Mesenchymal stem cell (in vitro differentiated cells and primary cell): Measurements from ENCODE around the gene HOXC9.

Experiments
- DNase-seq: peaks from one replicate; pipeline ENCODE4 v3.0.0-alpha.2; 2013
- H2AFZ ChIP-seq: one replicate; pipeline ENCODE4 v1.6.1; 2013; ENCODE audit warnings: low read depth, mild to moderate bottlenecking, control low read depth, inconsistent platforms, low read length, moderate library complexity
- H2AK5ac ChIP-seq: 2 replicates; pipeline ENCODE4 v1.6.1; 2013; ENCODE audit warnings: low read length, moderate library complexity, mild to moderate bottlenecking, inconsistent platforms; ENCODE audit not compliant: severe bottlenecking
- H2BK120ac ChIP-seq: one replicate; pipeline ENCODE4 v1.6.1; 2013; ENCODE audit warnings: low read depth, mild to moderate bottlenecking, inconsistent platforms, low read length, moderate library complexity
- H2BK12ac ChIP-seq, 2 experiments: one replicate each; pipeline ENCODE4 v1.6.1; 2013; ENCODE audit warnings: inconsistent platforms in 2 of 2, low read length in 2 of 2, mild to moderate bottlenecking in 2 of 2, moderate library complexity in 2 of 2, control low read depth in 1 of 2
- H2BK15ac ChIP-seq: one replicate; pipeline ENCODE4 v1.6.1; 2013; ENCODE audit warnings: mild to moderate bottlenecking, low read depth, inconsistent platforms; ENCODE audit not compliant: poor library complexity, severe bottlenecking
- H2BK5ac ChIP-seq: 2 replicates; pipeline ENCODE4 v1.6.1; 2013; ENCODE audit warnings: low read depth, mild to moderate bottlenecking, low read length, control low read depth, inconsistent platforms; ENCODE audit not compliant: poor library complexity, severe bottlenecking
- H3K14ac ChIP-seq, 2 experiments: one replicate each; pipeline ENCODE4 v1.6.1; 2013; ENCODE audit warnings: inconsistent platforms in 2 of 2, low read length in 2 of 2, control low read depth in 1 of 2, mild to moderate bottlenecking in 1 of 2, moderate library complexity in 1 of 2
- H3K18ac ChIP-seq, 2 experiments: one replicate each; pipeline ENCODE4 v1.6.1; 2013; ENCODE audit warnings: inconsistent platforms in 2 of 2, low read length in 2 of 2, control low read depth in 1 of 2, low read depth in 1 of 2, mild to moderate bottlenecking in 1 of 2
- H3K23ac ChIP-seq, 2 experiments: one replicate each; pipeline ENCODE4 v1.6.1; 2013; ENCODE audit warnings: inconsistent platforms in 2 of 2, low read length in 2 of 2, mild to moderate bottlenecking in 2 of 2, moderate library complexity in 2 of 2, control low read depth in 1 of 2
- H3K27ac ChIP-seq: 2 replicates; pipeline ENCODE4 v1.5.1; 2013; ENCODE audit warnings: mild to moderate bottlenecking, moderate library complexity, low read length, control low read depth, inconsistent platforms; ENCODE audit not compliant: poor library complexity, severe bottlenecking
- H3K27me3 ChIP-seq, 2 experiments: 2 replicates each; pipeline versions ENCODE4 v1.6.1 to v1.7.0; 2013; ENCODE audit warnings: low read length in 2 of 2, mild to moderate bottlenecking in 2 of 2, moderate library complexity in 2 of 2, control low read depth in 1 of 2, inconsistent platforms in 1 of 2; ENCODE audit not compliant: control insufficient read depth in 1 of 2, insufficient read depth in 1 of 2
- H3K36me3 ChIP-seq, 2 experiments: 2 replicates each; pipeline versions ENCODE4 v1.6.1 to v1.7.0; 2013; ENCODE audit warnings: low read length in 2 of 2, control low read depth in 1 of 2, inconsistent platforms in 1 of 2, low read depth in 1 of 2, mild to moderate bottlenecking in 1 of 2; ENCODE audit not compliant: insufficient read depth in 2 of 2, control insufficient read depth in 1 of 2
- H3K4ac ChIP-seq, 2 experiments: one replicate each; pipeline ENCODE4 v1.6.1; 2013; ENCODE audit warnings: inconsistent platforms in 2 of 2, low read length in 2 of 2, mild to moderate bottlenecking in 2 of 2, moderate library complexity in 2 of 2, control low read depth in 1 of 2, low read depth in 1 of 2
- H3K4me1 ChIP-seq: 2 replicates; pipeline ENCODE4 v1.6.1; 2013; ENCODE audit warnings: low read depth, low read length, control low read depth; ENCODE audit not compliant: control insufficient read depth, insufficient read depth
- H3K4me2 ChIP-seq: 2 replicates; pipeline ENCODE4 v1.6.1; 2013; ENCODE audit warnings: low read length, mild to moderate bottlenecking, inconsistent platforms; ENCODE audit not compliant: poor library complexity, severe bottlenecking
- H3K4me3 ChIP-seq, 2 experiments: 2 replicates each; pipeline versions ENCODE4 v1.5.1 to v1.7.0; 2013; ENCODE audit warnings: low read length in 2 of 2, mild to moderate bottlenecking in 2 of 2, control low read depth in 1 of 2, low read depth in 1 of 2; ENCODE audit not compliant: insufficient read depth in 1 of 2
- H3K79me1 ChIP-seq: replicated peaks from 2 replicates; pipeline ENCODE4 v1.6.1; 2013; ENCODE audit warnings: mild to moderate bottlenecking, control low read depth, low read length, inconsistent platforms; ENCODE audit not compliant: poor library complexity, severe bottlenecking
- H3K9ac ChIP-seq: 2 replicates; pipeline ENCODE4 v1.7.0; 2013; ENCODE audit warnings: mild to moderate bottlenecking, low read length, moderate library complexity
- H3K9me3 ChIP-seq: 2 replicates; pipeline ENCODE4 v1.7.0; 2013; ENCODE audit warnings: mild to moderate bottlenecking, low read length; ENCODE audit not compliant: control insufficient read depth
- H4K8ac ChIP-seq: one replicate; pipeline ENCODE4 v1.6.1; 2013; ENCODE audit warnings: inconsistent platforms, mild to moderate bottlenecking, low read length, moderate library complexity
- H4K91ac ChIP-seq: one replicate; pipeline ENCODE4 v1.6.1; 2013; ENCODE audit warnings: mild to moderate bottlenecking, low read length, inconsistent platforms
- WGBS: methylation state at CpG from one replicate; pipeline ENCODE4 v1.1.7; 2013; ENCODE audit warnings: mixed read lengths; 5-methylcytosine and 5-hydroxymethylcytosine counted together

The HOXC9 gene

GRCh38 chr12:53963434-53964314 is 36.3 kb upstream of the HOXC9 start:
- H3K9me3 ChIP-seq = peaks cover 10% of the 10 kb centered on the region
- H2BK15ac ChIP-seq = no peak overlapping the region
- H3K14ac ChIP-seq = no peak overlapping the region
- H3K27me3 ChIP-seq = peaks cover 100% of the 10 kb centered on the region in 2 experiments
- H4K91ac ChIP-seq = no peak overlapping the region
- H2BK12ac ChIP-seq = no peak overlapping the region
- H2BK120ac ChIP-seq = no peak overlapping the region
- no peaks in the 10 kb centered on the region for H3K79me1 ChIP-seq
- peaks cover 19% of the 10 kb centered on the region for H3K4me1 ChIP-seq
- H3K18ac ChIP-seq = no peak overlapping the region
- H3K4ac ChIP-seq = no peak overlapping the region
- H3K36me3 ChIP-seq = no peaks in the 10 kb centered on the region
- no peak overlapping the region for H2AFZ ChIP-seq
- no peak overlapping the region for H3K4me2 ChIP-seq
- no peak overlapping the region for H2AK5ac ChIP-seq
- no peak for DNase-seq
- no peak overlapping the region for H3K27ac ChIP-seq
- no peak overlapping the region for H2BK5ac ChIP-seq
- H4K8ac ChIP-seq = no peak overlapping the region
- WGBS = 12% methylated on average over 37 of the region's 38 CpGs
- peak overlapping the region in 1 of 2 experiments; percentile 24 for H3K23ac ChIP-seq
- no peak overlapping the region for H3K4me3 ChIP-seq
- no peak overlapping the region for H3K9ac ChIP-seq

- Histone ChIP-seq H3K18ac (no peak overlapping the region), H3K9ac (no peak overlapping the region), H3K4ac (no peak overlapping the region), H2BK5ac (no peak overlapping the region), H4K8ac (no peak overlapping the region), H3K4me1 (peaks cover 19% of the 10 kb centered on the region), H3K36me3 (no peaks in the 10 kb centered on the region), H3K27ac (no peak overlapping the region), H2BK120ac (no peak overlapping the region), H2BK15ac (no peak overlapping the region), H4K91ac (no peak overlapping the region), H3K23ac (no peak overlapping the region), H2AFZ (no peak overlapping the region), H3K4me2 (no peak overlapping the region), H3K27me3 (peaks cover 100% of the 10 kb centered on the region in 2 experiments), H3K9me3 (peaks cover 10% of the 10 kb centered on the region), H3K79me1 (no peaks in the 10 kb centered on the region), H2AK5ac (no peak overlapping the region), H3K14ac (no peak overlapping the region), H2BK12ac (no peak overlapping the region), H3K4me3 (no peak overlapping the region)
- no peak for DNase-seq
- WGBS = 0% methylated on average over 1 of the region's 2 CpGs
Observed at GRCh38 chr12:53964315-53964713, 35.6 kb upstream of the HOXC9 start.

GRCh38 chr12:53965281-53966084 is 34.5 kb upstream of the HOXC9 start:
- no peak overlapping the region for H3K14ac ChIP-seq

DNA sequence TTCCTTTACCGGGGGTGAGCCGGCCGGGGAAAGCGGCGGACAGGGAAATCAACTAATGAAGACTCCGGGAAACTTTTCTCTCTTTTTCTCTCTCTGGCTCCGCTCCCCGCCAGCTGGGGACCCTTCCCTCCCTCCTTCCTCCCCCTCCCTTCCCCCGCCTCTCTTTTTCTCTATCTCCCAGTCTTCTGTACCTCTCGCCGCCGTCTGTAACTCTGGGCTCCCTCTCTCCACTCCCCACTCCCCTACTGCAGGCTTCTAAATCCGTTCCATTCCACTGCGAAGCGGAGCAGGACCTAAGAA is 33.9 kb upstream of the HOXC9 start:
- no peak for DNase-seq
- H3K18ac ChIP-seq = no peak overlapping the region
- no peaks in the 10 kb centered on the region for H3K9me3 ChIP-seq
- H3K14ac ChIP-seq = no peak overlapping the region
- H3K27me3 ChIP-seq = peaks cover 100% of the 10 kb centered on the region in 2 experiments
- no peak overlapping the region for H2AK5ac ChIP-seq
- H2BK12ac ChIP-seq = no peak overlapping the region
- H2BK120ac ChIP-seq = no peak overlapping the region
- H2BK15ac ChIP-seq = no peak overlapping the region
- peak overlapping the region; percentile 46 for H3K9ac ChIP-seq
- peak overlapping the region in 1 of 2 experiments; percentile 59 for H3K4me3 ChIP-seq
- no peak overlapping the region for H3K4ac ChIP-seq
- H3K4me2 ChIP-seq = peak overlapping the region; percentile 29
- H4K8ac ChIP-seq = no peak overlapping the region
- H3K79me1 ChIP-seq = no peaks in the 10 kb centered on the region
- 2% methylated on average over 15 of the region's 15 CpGs for WGBS
- H2BK5ac ChIP-seq = no peak overlapping the region
- no peak overlapping the region for H3K27ac ChIP-seq
- H2AFZ ChIP-seq = no peak overlapping the region
- H4K91ac ChIP-seq = no peak overlapping the region
- H3K23ac ChIP-seq = no peak overlapping the region
- peaks cover 16% of the 10 kb centered on the region for H3K4me1 ChIP-seq
- H3K36me3 ChIP-seq = no peaks in the 10 kb centered on the region

More at GRCh38 chr12:53965281-53966084, 34.5 kb upstream of the HOXC9 start:
- no peak overlapping the region for H3K23ac ChIP-seq
- no peak overlapping the region for H4K91ac ChIP-seq
- H2AK5ac ChIP-seq = no peak overlapping the region
- H2AFZ ChIP-seq = no peak overlapping the region
- H3K18ac ChIP-seq = no peak overlapping the region
- peak overlapping the region; percentile 46 for H3K9ac ChIP-seq
- H3K9me3 ChIP-seq = peaks cover under 1% of the 10 kb centered on the region
- no peak overlapping the region for H2BK12ac ChIP-seq
- no peak overlapping the region for H3K4ac ChIP-seq
- H3K27me3 ChIP-seq = peaks cover 100% of the 10 kb centered on the region in 2 experiments
- no peak for DNase-seq
- no peak overlapping the region for H3K27ac ChIP-seq
- H2BK15ac ChIP-seq = no peak overlapping the region
- no peak overlapping the region for H2BK5ac ChIP-seq
- no peak overlapping the region for H3K4me2 ChIP-seq
- no peaks in the 10 kb centered on the region for H3K79me1 ChIP-seq
- WGBS = under 1% methylated on average over 18 of the region's 18 CpGs
- H3K4me3 ChIP-seq = peak overlapping the region in 1 of 2 experiments; percentile 59
- H2BK120ac ChIP-seq = no peak overlapping the region
- peaks cover 19% of the 10 kb centered on the region for H3K4me1 ChIP-seq
- H3K36me3 ChIP-seq = no peaks in the 10 kb centered on the region
- no peak overlapping the region for H4K8ac ChIP-seq
